ENCODE measurements around the gene PLEKHH3. TPM values are rescaled to one million over a fixed set of nuclear protein-coding genes. Genes with fewer than 3 reads are reported as not detected.

Gene PLEKHH3
- total and polyA plus RNA-seq, 10 donors: 9.4 to 19.5 (median 13.8) TPM

DNA sequence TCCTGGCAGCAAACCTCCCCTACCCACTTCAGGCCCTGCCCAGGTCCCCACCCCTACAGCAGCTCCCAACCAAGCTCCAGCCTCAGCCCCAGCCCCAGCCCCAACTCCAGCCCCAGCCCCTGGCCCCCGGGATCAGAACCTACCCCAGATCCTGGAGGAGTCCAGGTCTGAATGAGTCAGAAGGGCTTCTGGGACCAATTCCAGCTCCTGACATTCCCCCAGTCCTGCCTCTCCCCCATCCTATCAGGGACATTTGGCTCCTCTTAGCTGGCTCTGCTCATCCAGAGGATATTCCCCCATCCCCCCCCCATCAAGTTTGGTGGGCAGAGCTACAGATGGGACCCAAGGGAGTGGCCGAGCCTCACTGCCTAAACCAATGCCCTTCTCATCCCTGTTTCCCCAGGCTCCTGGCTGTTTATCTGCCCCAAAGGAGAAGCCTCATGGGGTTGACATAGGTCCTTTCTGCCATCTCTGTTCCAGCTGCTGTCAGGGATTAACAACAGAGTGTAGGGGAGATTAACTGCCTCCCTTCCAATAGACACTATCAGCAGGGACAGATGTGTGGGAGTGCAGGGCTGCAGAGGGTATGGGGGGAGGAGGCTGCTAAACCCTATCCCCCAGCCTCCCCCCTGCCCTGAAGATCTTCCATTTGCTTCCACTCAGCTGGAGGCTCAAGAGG lies 22.1 kb upstream of the PLEKHH3 start:
- peak in 1 of 3 donors; percentile 7 for TF ChIP-seq POLR2AphosphoS5 (IDR thresholded peaks at IDR 0.05)
- TF ChIP-seq, protein P1, sequence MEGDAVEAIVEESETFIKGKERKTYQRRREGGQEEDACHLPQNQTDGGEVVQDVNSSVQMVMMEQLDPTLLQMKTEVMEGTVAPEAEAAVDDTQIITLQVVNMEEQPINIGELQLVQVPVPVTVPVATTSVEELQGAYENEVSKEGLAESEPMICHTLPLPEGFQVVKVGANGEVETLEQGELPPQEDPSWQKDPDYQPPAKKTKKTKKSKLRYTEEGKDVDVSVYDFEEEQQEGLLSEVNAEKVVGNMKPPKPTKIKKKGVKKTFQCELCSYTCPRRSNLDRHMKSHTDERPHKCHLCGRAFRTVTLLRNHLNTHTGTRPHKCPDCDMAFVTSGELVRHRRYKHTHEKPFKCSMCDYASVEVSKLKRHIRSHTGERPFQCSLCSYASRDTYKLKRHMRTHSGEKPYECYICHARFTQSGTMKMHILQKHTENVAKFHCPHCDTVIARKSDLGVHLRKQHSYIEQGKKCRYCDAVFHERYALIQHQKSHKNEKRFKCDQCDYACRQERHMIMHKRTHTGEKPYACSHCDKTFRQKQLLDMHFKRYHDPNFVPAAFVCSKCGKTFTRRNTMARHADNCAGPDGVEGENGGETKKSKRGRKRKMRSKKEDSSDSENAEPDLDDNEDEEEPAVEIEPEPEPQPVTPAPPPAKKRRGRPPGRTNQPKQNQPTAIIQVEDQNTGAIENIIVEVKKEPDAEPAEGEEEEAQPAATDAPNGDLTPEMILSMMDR (IDR thresholded peaks at IDR 0.05 in 8 of 11, conservative IDR thresholded peaks at IDR 0.05 in 3 of 11): no peak
- WGBS, 5 donors: 68 to 84% (median 80%) methylated on average over 2 of the region's 2 CpGs
- no peaks in the 10 kb centered on the region for H3K27me3 ChIP-seq (replicated peaks in 1 of 7)
- peaks cover 0 to 21% (median 2%) of the 10 kb centered on the region in 6 donors for H3K4me1 ChIP-seq
- DNase-seq: no peak
- intact Hi-C loops (cut with DNase I; ENCODE audit: low total_unique reads): no loop called here
- H3K36me3 ChIP-seq: peaks cover 0 to 97% (median 58%) of the 10 kb centered on the region in 6 donors
- H3K9me3 ChIP-seq: no peaks in the 10 kb centered on the region
- H3K27ac ChIP-seq: peak overlapping the region in 3 of 8 donors; percentile 25 to 27 (median 26)
- no peak overlapping the region for H3K4me3 ChIP-seq

GRCh38 chr17:42697108-42697811 lies 20.5 kb upstream of the PLEKHH3 start:
- intact Hi-C loops (cut with DNase I; ENCODE audit: low total_unique reads): no loop called here
- Histone ChIP-seq H3K27me3 (replicated peaks in 1 of 7) (no peaks in the 10 kb centered on the region), H3K36me3 (peaks cover 0 to 93% (median 42%) of the 10 kb centered on the region in 6 donors), H3K4me1 (peaks cover 0 to 12% (median 2%) of the 10 kb centered on the region in 6 donors), H3K9me3 (no peaks in the 10 kb centered on the region), H3K27ac (no peak overlapping the region), H3K4me3 (no peak overlapping the region)
- no peak for DNase-seq
- TF ChIP-seq, protein P1 (IDR thresholded peaks at IDR 0.05 in 8 of 11, conservative IDR thresholded peaks at IDR 0.05 in 3 of 11): no peak
- no peak for TF ChIP-seq POLR2AphosphoS5 (IDR thresholded peaks at IDR 0.05)
- TF ChIP-seq POLR2A (IDR thresholded peaks at IDR 0.05): no peak
- WGBS, 5 donors: 95 to 97% (median 95%) methylated on average over 17 to 19 of the region's 19 CpGs

DNA sequence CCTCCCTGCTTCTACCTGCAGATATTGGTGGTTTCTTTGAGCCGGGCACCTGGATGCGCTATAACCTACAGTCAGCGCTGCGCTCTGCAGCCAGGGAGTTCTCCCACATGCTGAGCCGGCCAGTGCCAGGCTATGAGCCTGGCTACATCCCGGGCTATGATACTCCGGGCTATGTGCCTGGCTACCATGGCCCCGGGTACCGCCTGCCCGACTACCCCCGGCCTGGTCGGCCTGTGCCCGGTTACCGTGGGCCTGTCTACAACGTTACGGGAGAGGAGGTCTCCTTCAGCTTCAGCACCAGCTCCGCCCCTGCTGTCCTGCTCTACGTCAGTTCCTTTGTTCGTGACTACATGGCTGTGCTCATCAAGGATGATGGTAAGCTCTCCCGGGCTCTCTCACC lies 18.7 kb upstream of the PLEKHH3 start:
- H3K4me3 ChIP-seq: no peak overlapping the region
- H3K4me1 ChIP-seq: peaks cover 0 to 8% (median 2%) of the 10 kb centered on the region in 6 donors
- H3K36me3 ChIP-seq: peaks cover 0 to 90% (median 25%) of the 10 kb centered on the region in 6 donors
- intact Hi-C loops (cut with DNase I; ENCODE audit: low total_unique reads): no loop called here
- no peaks in the 10 kb centered on the region for H3K9me3 ChIP-seq
- H3K27me3 ChIP-seq (replicated peaks in 1 of 7): no peaks in the 10 kb centered on the region
- no peak overlapping the region for H3K27ac ChIP-seq
- 91 to 95% (median 94%) methylated on average over 14 to 20 of the region's 20 CpGs for WGBS, 5 donors
- peak in 2 of 3 donors; percentile 23 to 50 for TF ChIP-seq POLR2AphosphoS5 (IDR thresholded peaks at IDR 0.05)
- no peak for TF ChIP-seq POLR2A (IDR thresholded peaks at IDR 0.05)
- no peak for DNase-seq

- no peaks in the 10 kb centered on the region for H3K27me3 ChIP-seq (replicated peaks in 1 of 7)
- WGBS, 5 donors: 87 to 97% (median 93%) methylated on average over 3 of the region's 3 CpGs
- TF ChIP-seq POLR2A (IDR thresholded peaks at IDR 0.05): no peak
- no peaks in the 10 kb centered on the region for H3K9me3 ChIP-seq
- no peak overlapping the region for H3K4me3 ChIP-seq
- DNase-seq: no peak
- peaks cover 0 to 87% (median 21%) of the 10 kb centered on the region in 6 donors for H3K36me3 ChIP-seq
- no peak overlapping the region for H3K27ac ChIP-seq
- intact Hi-C loops (cut with DNase I; ENCODE audit: low total_unique reads): no loop called here
- H3K4me1 ChIP-seq: peaks cover 0 to 7% (median 2%) of the 10 kb centered on the region in 6 donors
Observed at GRCh38 chr17:42694524-42694923, 17.7 kb upstream of the PLEKHH3 start.

- Histone ChIP-seq H3K4me3 (no peak overlapping the region), H3K27ac (no peak overlapping the region), H3K4me1 (no peaks in the 10 kb centered on the region), H3K9me3 (no peaks in the 10 kb centered on the region), H3K27me3 (replicated peaks in 1 of 7) (peaks cover 0 to under 1% (median 0%) of the 10 kb centered on the region in 7 donors), H3K36me3 (peaks cover 0 to 73% (median 20%) of the 10 kb centered on the region in 6 donors)
- TF ChIP-seq POLR2AphosphoS5 (IDR thresholded peaks at IDR 0.05): peak in 1 of 3 donors; percentile 5
- TF ChIP-seq POLR2A (IDR thresholded peaks at IDR 0.05): no peak
- TF ChIP-seq, protein P1 (IDR thresholded peaks at IDR 0.05 in 8 of 11, conservative IDR thresholded peaks at IDR 0.05 in 3 of 11): no peak
- intact Hi-C loops (cut with DNase I; ENCODE audit: low total_unique reads): no loop called here
- 82 to 94% (median 88%) methylated on average over 11 of the region's 11 CpGs for WGBS, 5 donors
- peak; percentile 66 for DNase-seq
Observed at GRCh38 chr17:42692489-42692888, 15.7 kb upstream of the PLEKHH3 start.

All from spleen (tissue), 11 donors.